ENCODE results near the gene MAPK8IP3. TPM values are rescaled to one million over a fixed set of nuclear protein-coding genes. Genes with fewer than 3 reads are reported as not detected.
A peak's percentile ranks its signal among the peaks of the same experiment; 100 is the strongest.

The MAPK8IP3 gene
- total RNA-seq, 1 donor from 2014 or later, result 41.0 TPM

DNA sequence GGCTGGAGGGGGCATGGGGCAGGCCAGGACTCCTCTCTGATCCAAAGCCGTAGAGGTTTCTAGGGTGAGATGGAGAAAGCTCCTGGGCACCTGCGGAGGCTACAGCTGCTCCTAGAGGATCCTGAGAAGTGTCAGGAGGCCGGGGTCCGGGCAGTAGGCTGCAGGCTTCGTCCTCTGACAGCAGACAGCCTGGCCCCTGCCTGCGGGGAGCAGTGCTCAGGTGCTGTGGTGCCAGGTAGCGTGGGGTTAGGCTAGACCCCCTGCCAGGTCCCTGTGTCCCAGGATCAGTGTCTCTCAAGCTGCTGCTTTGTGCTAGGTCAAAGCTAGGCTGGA lies 68.4 kb downstream of the MAPK8IP3 start:
- DNase-seq, result no peak

DNA sequence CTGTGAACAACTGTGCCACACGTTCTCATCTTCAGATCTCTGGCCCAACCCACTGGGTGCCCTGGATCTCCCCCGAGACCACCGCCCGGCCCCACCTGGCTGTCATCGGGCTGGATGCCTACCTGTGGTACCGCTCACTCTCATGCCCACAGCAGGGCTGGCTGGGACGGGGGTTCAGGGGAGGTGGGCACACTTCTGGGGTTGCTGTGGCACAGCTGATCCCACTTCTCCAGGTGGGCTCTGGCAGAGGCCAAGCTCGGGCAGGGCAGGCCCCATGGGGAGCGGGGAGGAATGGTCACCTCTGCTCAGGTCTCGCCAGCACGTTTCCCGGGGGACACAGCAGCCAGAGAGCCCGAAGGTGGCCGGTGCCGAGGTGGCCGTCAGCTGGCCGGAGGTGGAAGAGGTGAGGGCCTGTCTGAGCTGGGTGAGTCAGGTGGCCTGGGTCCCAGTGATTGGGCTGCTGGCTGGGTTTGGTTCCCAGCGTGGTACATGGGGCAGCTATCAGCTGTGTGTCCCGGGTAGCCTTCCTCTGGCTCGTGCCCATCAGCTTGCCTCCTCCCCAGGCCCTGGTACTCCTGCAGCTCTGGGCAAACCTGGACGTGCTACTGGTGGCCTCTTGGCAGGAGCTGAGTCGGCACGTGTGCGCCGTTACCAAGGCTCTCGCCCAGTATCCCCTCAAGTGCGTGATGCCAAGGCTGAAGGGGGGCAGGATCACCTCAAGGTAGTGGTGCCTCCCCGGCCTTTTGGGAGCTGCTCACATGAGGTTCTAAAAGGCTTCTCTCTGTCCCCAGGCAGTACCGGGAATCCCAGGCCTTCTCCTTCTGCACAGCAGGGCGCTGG lies 69.2 kb downstream of the MAPK8IP3 start:
- DNase-seq, result no peak

DNA sequence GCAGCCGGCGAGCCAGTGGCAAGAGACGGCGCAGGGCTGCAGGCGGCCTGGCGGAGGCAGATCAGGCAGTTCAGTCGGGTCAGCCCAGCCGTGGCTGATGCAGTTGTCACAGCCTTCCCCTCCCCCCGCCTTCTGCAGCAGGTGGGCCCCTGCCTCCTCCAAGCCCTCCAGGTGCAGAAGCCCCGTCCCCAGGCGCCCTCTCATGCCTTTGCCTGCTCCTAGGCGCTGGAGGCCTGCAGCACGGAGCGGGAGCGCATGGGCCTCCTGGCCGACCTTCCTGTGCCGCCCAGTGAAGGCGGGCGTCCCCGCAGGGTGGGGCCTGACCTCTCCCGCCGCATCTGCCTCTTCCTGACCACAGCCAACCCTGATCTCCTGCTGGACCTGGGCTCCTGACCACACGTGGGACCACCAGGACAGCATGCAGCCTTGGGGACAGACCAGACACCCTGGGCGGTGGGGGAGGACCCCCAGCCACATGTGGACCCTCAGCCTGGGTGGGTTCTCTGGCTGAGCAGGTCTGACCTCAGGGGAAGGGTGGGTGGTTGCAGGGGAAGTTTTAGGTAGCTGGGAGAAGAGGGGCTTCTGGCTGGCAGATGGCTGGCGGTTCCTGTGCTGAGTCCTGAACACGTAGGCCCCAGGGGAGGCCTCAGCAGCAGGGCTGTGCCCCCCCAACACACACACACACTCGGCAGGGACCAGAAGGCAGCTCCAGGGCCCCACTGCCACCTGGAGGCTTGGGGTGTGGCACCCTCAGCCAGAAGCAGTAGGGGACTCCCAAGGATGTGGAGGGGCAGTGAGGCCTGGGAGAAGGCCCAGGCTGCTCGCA lies 70.1 kb downstream of the MAPK8IP3 start:
- no peak for DNase-seq

DNA sequence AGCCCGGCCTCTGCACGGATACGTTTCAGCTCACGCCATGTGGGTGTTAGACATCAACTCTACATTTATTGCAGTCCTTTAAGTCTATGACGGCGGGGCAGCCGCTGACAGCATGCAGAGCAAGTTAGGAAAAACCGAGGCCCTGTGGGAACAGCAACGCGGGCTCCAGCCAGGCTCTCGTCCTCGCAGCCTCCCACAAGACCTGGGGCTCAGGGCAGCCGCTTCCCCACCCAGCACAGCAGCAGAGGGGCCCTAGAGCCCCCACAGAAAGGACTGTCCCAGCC lies 70.6 kb downstream of the MAPK8IP3 start:
- no peak for DNase-seq

DNA sequence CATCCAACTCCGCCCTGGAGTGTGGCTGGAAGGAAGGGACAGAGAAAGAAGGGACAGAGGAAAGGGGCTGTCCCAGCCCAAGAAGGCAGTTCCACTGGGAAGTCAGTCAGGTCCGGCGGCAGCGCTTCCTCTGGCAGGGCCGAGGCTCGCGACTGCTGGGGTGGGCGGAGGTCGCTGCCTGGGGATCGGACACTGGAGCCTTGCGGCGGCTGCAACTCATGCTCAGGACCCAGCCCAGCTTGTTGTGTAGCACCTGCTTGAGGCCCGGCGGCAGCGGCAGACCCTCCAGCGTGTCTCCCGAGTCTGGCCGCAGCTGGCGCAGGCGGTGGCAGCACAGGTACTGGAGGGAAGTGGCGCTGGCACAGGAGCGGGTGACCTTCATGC lies 71.0 kb downstream of the MAPK8IP3 start:
- no peak for DNase-seq

DNA sequence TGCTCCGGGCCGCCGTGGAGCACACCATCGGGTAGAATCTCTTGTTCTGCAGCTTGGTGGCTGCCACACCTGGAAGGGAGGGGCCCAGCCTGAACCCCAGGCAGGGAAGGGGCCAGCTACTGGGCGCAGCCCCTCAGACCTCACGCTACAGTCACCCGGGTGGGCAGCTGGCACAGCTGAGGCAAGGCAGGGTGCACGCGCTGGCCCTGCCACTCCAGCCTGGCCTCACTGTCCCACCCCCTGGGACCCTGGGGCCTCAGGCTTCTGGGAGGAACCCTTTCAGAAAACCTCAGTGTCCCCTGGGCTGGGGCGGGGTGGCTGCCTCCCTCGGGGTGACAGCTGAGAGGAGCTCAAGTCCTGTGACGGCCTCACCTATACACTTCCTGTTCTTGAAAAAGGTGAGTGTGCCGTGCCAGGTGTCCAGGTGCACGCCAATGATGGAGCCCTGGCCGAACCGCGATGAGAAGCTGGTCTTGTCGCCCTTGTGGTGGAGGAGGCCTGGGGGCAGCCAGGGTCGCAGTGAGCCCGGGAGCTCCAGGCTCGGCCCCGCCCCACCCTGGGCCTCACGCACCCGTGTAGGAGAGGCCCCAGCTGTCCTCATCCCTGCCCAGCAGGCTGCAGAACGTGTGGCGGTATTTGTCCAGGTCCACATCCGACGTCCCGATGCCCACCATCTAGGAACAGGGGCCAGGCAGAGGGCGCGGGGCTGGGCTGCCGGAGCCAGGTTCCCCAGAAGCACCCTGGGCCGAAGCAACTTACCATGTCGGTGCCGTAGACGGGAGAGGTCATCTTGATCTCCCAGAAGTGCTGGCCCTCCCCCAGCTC lies 71.6 kb downstream of the MAPK8IP3 start:
- no peak for DNase-seq

DNA sequence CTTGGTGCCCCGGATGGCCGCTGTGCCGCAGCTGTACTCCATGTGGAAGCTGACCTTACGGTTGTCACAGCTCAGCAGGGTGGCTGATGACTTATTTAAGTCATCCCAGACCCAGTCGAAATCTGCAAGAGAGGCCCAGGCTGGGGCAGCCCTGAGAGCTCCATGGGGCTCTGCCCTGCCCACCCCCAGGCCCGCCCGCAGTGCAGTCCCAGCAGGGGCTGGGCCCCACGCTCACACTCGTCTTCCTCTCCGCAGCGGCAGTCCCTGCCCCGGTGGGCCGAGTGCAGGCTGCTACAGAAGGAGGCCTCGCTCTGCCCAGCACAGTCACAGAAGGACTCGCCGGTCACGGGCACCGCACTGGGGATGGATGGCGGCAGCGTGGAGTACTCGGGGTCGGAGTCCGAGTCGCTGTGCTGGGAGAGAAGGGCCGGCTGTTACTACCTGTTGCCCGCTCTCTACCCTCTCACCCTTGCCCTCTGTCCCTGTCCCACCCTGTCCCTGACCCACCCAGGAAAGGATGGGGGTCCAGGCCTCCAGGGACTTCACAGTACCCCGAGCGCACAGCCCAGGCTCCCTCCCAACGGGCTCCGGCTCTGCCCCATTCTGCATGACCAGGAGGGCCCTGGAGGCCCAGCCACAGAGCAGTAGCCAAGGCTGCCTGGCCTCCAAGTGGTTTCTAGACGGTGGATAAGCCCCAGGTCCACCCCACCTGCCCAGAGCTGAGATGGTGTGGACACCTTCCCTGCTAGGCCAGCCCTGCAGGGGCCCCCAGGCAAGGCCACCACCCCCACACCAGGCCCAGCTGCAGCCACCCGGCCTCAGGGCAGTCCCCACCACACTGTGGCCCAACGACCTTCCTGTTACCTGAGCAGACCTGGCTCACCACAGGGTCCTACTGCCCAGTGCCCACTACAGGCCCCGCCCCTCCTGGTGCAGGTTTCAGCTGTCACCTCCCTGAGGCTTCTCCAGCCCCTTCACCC lies 72.5 kb downstream of the MAPK8IP3 start:
- no peak for DNase-seq

DNA sequence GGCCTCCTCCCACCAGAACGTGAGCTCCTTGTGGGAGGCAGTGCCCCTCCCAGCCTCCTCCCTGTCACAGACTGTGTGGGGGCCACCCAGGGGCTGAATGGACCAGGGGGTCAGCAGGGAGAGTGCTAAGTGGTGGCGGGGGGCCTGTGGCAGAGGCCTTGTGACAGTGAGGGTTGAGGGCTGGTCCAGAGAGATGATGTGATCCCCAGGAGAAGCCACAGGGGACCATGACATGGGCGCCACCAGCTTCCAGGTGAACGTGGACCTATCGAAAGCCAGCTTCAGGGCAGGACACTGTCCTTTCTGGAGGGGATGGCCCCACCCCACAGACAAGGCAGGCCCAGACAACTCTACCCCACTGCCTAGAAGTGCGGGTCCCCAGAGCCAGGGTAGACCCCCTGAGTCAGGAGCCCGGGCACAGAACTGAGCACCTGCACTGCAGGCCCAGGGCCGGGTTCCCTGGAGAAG lies 73.3 kb downstream of the MAPK8IP3 start:
- no peak for DNase-seq

DNA sequence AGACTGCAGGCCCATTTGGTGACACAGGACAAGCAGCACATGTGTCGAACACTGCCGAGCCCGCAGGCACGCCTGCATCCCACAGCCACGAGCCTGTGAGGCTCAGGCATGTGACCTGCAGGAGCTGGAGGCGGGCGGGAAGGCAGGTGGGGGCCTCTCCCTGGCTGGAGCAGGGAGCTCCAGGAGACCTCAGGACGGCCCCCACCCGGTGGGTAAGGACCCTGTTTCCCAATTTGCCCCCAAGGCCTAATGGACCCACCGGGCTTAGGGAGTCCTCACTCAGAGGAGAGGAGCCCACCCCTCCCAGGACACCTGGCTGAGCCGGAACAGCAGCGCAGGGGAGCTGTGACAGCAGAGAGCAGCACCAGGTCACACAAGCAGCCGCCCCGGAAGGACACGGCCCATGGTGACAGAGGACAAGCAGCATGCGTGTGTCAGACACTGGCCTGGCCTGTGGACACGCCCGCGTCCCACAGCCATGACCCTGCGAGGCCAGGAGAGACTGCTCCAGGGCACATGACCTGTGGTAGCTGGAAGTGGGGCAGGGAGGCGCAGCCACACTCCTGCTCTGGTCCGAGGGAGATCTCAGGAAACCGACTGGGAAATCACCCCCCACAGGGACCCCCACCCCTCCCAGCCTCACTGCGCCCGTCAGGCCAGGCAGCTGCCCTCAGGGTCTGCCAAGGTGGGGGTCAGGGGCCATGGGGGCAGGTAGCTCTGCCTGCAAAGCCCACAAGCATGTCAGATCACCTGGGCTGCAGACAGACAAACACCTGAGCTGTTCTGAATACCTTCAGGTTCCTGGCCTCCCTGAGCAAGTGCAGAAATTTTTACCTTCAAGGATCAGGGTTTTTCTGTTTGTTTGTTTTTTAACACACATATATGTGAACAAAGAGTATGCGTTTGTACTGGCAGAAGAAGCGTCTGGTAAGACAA lies 74.0 kb downstream of the MAPK8IP3 start:
- no peak for DNase-seq

DNA sequence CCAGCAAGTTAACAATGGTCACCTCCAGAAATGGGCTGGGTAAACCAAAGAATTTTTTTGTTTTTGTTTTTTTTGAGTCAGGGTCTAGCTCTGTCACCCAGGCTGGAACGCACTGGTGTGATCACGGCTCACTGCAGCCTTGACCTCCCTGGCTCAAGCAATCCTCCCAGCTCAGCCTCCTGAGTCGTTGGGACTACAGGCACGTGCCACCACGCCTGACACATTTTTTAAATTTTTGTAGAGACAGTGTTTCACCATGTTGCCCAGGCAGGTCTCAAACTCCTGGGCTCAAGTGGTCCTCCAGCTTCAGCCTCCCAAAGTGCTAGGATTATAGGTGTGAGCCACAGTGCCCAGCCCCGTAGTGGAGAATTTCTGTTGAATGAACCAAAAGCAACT lies 74.7 kb downstream of the MAPK8IP3 start:
- DNase-seq, result no peak

DNA sequence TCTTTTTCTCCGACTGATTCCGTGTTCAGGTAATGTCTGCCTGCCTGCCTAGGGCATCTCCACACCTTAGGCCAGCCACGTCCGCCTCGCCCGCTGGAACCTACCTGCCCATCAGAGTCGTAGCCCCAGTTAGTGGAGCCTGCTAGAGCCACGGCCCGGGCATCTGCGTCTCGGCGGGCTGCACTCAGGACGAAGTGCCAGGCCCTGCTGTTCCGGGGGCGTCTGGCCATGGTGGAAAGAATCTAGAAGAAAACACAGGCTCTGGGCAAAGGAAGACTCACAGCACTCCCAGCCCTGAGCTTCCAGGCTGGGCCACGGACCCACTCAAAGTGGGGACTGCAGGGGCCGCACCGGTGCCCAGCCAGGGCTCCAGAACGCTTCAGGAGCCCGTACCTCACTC lies 75.3 kb downstream of the MAPK8IP3 start:
- no peak for DNase-seq

DNA sequence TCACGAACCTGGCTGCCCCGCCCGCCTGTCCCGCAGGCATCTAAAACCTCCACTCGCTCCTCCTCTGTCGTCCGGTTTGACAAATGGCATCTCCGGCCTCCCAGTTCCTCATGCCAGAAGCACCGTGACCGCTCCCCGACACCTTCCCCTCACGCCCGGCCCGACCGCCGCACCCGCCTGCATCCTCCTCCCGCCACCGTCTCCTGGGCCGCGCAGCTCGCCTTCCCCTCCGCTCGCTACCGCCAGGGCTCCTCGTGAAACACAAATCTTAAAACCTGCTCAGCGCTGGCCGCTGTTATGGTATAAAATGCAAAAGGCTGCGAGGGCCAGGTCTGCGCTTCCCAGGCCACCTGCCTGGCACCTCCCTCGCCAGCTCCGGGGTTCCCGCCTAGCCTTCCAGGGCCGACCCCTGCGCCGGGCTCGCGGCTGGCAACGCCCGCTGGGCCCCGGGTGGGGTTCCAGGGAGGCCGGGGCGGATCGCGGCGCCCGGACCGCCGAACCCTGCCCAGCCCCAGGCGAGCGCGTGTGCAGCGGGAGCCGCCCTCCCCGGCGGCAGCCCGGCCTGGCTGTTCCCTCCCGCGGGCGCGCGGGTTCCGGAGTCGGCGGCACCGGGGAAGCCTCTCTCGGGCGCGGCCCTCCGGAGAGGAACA lies 75.9 kb downstream of the MAPK8IP3 start:
- peak; percentile 47 for DNase-seq

DNA sequence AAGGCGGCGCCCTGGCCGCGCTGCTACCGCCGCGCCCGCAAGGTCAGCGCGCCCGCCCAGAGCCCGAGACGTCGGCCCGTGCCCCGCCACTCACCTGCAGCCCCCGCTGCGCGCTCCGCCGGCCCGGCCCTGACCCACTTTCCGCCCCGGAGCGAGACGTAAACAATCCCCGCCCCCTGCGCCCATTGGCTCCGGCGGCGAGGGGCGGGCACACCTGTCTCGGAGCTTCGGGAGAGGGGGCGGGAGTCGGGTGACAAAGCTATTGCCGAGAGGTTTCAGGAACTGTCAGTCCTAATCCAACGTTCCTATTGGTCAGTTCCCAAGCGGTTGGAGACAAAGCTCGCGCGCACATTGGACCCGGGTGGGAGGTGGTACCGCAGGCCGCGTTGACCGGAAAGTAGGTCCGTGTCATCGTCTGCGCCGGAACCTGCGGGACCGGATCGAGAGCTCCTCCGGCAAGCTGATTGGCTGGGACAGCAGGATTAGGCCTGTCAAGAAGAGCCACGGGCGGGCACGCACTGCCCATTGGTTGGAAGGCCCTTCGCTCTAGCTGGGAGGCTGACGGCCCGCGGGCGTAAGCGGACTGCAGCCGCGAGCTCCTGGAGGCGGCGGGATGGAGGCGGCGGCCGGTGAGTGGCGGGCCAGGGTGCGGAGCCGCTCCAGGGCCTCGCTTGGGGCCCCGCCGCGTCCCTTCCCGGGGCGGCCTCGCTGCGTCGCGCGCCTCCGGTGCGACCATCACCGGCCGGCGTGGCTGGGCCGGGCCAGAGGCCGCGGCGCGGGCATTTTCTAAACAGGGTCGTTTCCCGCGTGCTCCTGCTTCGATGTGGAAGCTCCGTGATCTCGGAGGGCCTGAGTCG lies 76.6 kb downstream of the MAPK8IP3 start, which contains the start of the genes NUBP2 and SPSB3:
Gene NUBP2 (plus strand): TSS at position 553 of the 857 bp plus-strand sequence. CDS start 61 bp downstream, at position 614.
Gene SPSB3 (minus strand): TSS at position 164 of the 857 bp plus-strand sequence. CDS start 1,088 bp downstream, outside the sequence.
- peak; percentile 100 for DNase-seq

DNA sequence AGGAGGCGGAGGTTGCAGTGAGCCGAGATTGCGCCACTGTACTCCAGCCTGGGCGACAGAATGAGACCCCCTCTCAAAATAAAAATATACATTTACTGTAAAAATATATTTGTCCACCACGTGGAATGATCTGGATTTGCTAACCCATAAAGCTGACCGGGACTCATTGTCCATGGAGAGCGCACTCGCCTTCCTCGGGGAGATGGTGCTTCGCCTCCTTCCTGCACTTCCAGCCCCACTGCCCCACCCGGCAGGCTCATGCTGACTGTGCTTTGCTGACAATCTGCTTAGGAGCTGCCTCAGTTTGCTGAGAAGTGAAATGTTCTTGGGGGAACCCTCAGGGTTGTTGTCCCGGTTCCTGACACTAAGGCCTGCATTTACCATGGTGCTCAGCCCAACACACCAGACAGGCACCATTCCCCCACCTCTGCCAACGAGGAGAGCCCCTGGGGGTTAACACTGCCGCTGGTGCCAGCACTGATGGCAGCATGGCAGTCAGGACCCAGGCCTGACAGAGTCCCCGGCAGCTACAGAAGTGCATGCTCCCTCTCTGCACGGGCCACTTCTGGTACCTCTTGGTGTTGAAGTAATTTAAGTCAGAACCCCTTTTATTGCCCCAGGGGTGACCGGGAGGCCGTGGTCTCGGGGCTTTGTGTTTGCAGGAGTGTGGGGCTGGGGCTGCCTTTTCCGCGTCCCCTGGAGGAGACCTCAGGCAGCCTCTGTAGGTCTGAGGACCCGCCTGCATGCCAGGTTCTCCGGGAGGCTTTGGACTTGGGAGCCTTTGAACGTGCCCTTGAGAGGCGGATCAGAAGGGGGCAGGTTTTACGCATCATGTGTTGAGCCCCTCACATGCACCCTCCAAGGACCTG lies 79.2 kb downstream of the MAPK8IP3 start:
- DNase-seq, result no peak

DNA sequence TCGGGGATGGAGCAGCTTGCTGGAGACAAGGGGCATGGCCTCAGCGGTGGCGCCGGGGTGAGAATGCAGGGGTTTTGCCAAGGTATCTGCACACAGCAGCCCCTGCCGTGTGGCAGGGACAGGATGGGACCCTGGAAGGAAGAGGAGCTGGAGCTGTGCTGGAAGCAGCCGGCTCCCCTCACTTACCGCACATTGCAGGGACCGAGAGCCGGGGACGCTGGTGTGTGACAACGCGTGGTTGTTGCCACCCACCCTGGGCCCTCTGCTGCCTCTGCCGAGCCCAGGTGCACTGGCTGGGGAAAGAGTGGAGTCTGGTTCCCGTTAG lies 79.8 kb downstream of the MAPK8IP3 start:
- no peak for DNase-seq

DNA sequence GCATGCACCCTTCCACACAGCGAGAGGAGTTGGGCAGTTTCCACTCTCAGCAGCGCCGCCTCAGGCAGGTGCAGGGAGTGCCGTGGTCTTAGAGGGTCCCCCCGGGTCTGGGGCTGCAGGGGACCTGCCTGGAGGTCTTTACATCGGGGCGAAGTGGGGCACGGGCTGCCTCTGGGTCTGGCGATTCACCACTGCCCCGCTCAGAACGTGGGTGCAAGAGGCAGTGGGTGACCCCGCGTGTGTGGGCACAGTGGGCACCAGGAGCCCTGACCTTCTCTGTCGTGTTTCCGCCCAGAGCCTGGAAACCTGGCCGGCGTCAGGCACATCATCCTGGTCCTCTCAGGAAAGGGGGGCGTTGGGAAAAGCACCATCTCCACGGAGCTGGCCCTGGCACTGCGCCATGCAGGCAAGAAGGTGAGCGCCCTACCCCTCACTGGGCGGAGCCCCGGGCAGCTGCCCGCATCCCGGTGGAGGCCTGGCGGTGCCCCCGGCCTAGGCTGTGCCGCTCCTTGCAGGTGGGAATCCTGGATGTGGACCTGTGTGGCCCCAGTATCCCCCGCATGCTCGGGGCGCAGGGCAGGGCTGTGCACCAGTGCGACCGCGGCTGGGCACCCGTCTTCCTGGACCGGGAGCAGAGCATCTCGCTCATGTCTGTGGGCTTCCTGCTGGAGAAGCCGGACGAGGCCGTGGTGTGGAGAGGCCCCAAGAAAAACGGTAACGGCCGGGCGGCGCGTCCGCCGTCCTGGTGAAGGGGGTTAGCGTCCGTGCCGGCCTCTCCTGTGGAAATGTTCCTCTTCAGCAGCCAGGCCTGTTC lies 80.5 kb downstream of the MAPK8IP3 start:
- no peak for DNase-seq

DNA sequence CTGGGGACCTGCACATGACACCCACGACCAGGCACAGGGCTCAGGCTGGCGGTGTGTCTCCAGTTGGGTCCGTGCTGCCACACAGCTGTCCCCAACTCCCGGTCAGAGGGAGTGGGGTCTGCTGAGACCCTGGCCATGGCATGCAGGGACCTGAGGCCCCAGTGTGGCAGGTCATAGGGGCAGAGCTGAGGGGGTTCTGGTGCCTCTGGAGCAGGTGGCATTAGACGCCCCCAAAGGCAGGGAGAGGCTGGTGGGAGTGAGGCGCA lies 81.0 kb downstream of the MAPK8IP3 start:
- DNase-seq, result no peak

Data from dermis blood vessel endothelial cell (primary cell).